HFF-Myc (cell line): Measurements from ENCODE around the gene SH3PXD2A.
A peak's percentile ranks its signal among the peaks of the same experiment; 100 is the strongest.

ENCODE experiments used
- DNase-seq: peaks from one replicate; pipeline ENCODE4 v3.0.0-alpha.2; 2011; ENCODE audit warnings: low read depth; ENCODE audit errors: extremely low read depth
- H3K4me3 ChIP-seq: replicated peaks from 2 replicates; pipeline ENCODE4 v1.5.1; 2011; ENCODE audit warnings: low read depth, mild to moderate bottlenecking, control low read depth, low read length
- CTCF ChIP-seq: IDR thresholded peaks from 2 replicates; pipeline ENCODE4 v1.5.1; 2012; ENCODE audit warnings: mild to moderate bottlenecking, low read depth, low read length, control low read depth; ENCODE audit errors: missing control alignments

SH3PXD2A gene

GRCh38 chr10:103756277-103756869 lies 99.0 kb downstream of the SH3PXD2A start:
- DNase-seq: no peak
- no peak overlapping the region for H3K4me3 ChIP-seq
- no peak for TF ChIP-seq CTCF

DNA sequence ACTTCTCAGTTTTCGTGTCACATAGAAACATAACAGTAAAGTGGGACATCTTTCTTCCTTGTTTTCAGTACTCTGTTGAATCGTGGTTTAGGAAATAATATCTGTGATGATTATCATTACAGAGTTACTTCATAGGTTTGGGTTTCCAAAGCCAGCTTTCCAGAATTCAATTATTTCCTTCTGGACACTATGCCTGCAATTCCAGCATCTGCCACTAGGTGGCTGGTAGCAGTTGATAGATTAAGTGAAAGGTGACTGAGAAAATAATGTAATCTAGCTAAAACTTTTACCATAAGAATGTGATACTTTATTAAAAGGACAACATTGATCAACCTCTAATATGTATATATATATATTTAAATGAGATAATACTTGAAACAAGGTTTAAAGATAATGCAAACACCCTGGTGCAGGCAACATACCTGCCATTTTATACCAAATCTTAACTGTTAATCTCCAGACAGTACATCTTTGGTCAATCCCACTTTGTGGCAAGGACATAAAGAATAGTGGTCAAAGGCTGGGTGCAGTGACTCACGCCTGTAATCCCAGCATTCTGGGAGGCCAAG lies 102.6 kb downstream of the SH3PXD2A start:
- TF ChIP-seq CTCF: peak; percentile 84
- no peak overlapping the region for H3K4me3 ChIP-seq
- no peak for DNase-seq

- no peak overlapping the region for H3K4me3 ChIP-seq
- DNase-seq: no peak
- TF ChIP-seq CTCF: no peak
Observed at GRCh38 chr10:103751667-103752290, 103.6 kb downstream of the SH3PXD2A start.

DNA sequence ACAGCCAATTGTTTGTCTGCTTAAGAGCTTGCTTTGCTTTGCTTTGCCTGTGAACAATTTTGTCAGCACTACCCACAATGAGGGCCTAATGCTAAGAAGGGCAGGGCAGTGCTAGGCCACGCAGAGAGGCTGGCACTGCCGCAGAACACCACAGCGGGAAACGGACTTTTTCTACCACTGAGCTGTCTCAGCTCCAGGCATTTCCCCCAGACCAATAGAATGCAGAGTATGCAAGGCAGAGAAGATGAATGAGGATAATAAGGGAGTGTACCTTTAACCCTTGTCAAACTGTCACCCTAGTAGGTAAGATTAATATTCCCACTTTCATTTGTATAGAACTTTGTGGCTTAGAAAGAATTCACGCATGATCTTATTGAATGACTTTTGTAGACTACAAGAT lies 104.5 kb downstream of the SH3PXD2A start:
- H3K4me3 ChIP-seq: no peak overlapping the region
- DNase-seq: no peak
- TF ChIP-seq CTCF: no peak

GRCh38 chr10:103749779-103750178 lies 105.6 kb downstream of the SH3PXD2A start:
- TF ChIP-seq CTCF: no peak
- no peak for DNase-seq

DNA sequence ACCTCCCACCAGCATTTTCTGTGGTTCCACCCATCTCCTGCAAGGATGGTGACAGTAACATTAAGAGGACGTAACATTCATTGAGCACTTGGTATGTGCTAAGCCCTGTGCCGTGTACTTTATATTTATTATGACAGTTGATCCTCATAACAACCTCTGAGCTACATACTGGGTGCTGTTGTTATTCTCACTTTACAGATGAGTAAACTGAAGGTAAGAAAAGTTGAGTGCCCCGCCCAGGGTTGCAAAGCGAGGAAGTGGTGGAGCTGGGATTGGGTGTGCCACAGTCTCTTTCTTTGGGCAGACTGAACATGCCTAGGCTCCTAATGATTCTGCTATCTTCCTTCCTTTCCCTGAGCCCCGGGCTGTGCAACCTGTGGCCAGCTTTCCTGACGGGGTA lies 107.4 kb downstream of the SH3PXD2A start:
- H3K4me3 ChIP-seq: no peak overlapping the region
- TF ChIP-seq CTCF: no peak
- DNase-seq: no peak

More at GRCh38 chr10:103749779-103750178, 105.6 kb downstream of the SH3PXD2A start:
- H3K4me3 ChIP-seq: no peak overlapping the region
